Measurements from ENCODE around the gene RELT. TPM values are rescaled to one million over a fixed set of nuclear protein-coding genes. Genes with fewer than 3 reads are reported as not detected.

RELT gene
- total RNA-seq, 6 donors from 2014 or later, result 4.9 to 27.0 (median 19.2) TPM

DNA sequence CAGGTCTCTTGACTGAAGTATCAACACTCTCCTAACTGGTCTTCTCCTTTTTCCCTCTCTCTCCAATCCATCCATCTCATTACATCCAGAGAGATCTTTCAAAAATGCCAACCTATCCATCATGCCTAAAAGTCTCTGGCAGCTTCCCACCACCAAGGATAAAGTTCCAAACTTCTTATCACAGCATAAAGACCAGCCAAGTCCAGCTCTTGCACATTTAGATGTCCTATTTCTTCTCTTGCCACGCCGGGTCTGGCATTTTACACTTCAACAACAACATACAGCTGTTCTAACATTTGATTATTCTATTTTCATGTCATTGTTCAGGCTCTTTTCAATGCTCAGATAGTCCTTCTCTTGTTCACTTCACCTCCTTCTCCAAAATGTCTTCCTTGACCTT, 70.6 kb downstream of the RELT start:
- H3K4me3 ChIP-seq, result no peak overlapping the region
- H3K27ac ChIP-seq, result no peak overlapping the region
- 84 to 100% methylated on average over 2 of the region's 2 CpGs for WGBS, 2 donors
- no peak for DNase-seq
- H3K4me1 ChIP-seq, result peaks cover 0 to 14% (median 1%) of the 10 kb centered on the region in 4 donors
- no peak for ATAC-seq (ENCODE audit: low FRiP score in 2 of 2)
- no peaks in the 10 kb centered on the region for H3K9me3 ChIP-seq
- H3K36me3 ChIP-seq, result no peaks in the 10 kb centered on the region
- H3K27me3 ChIP-seq, result no peaks in the 10 kb centered on the region
- TF ChIP-seq, protein P1, sequence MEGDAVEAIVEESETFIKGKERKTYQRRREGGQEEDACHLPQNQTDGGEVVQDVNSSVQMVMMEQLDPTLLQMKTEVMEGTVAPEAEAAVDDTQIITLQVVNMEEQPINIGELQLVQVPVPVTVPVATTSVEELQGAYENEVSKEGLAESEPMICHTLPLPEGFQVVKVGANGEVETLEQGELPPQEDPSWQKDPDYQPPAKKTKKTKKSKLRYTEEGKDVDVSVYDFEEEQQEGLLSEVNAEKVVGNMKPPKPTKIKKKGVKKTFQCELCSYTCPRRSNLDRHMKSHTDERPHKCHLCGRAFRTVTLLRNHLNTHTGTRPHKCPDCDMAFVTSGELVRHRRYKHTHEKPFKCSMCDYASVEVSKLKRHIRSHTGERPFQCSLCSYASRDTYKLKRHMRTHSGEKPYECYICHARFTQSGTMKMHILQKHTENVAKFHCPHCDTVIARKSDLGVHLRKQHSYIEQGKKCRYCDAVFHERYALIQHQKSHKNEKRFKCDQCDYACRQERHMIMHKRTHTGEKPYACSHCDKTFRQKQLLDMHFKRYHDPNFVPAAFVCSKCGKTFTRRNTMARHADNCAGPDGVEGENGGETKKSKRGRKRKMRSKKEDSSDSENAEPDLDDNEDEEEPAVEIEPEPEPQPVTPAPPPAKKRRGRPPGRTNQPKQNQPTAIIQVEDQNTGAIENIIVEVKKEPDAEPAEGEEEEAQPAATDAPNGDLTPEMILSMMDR (IDR thresholded peaks at IDR 0.05), result no peak
- TF ChIP-seq POLR2AphosphoS5 (IDR thresholded peaks at IDR 0.05), result no peak
- TF ChIP-seq POLR2A (IDR thresholded peaks at IDR 0.05), result no peak
- TF ChIP-seq EP300 (IDR thresholded peaks at IDR 0.05), result no peak

Other genes with a start within 250 kb of the RELT start
- gene FCHSD2, start 234.1 kb upstream of the RELT start, total RNA-seq, result 10 to 100 TPM; 22.5 to 55.6 (median 42.7) TPM
- 10 to 100 TPM in 4 of 6 donors, 1 to 10 TPM in 2; 7.8 to 15.0 (median 11.7) TPM for gene P2RY2, start 158.1 kb upstream of the RELT start, total RNA-seq
- gene P2RY6, start 104.1 kb upstream of the RELT start, total RNA-seq, result 1 to 10 TPM in 3 of 6 donors, under 1 TPM in 2, not detected in 1; 0.30 to 5.3 (median 1.4) TPM
- gene ARHGEF17, start 68.1 kb upstream of the RELT start, total RNA-seq, result 100 to 1,000 TPM in 2 of 6 donors, 10 to 100 TPM in 4; 48.1 to 140 (median 65.1) TPM
- gene FAM168A, start 221.7 kb downstream of the RELT start, total RNA-seq, result 10 to 100 TPM; 15.7 to 30.7 (median 24.1) TPM

Data from upper lobe of left lung (tissue), 6 donors.